Body of pancreas (tissue), 4 donors: ENCODE data around the gene TRIM52. TPM values are rescaled to one million over a fixed set of nuclear protein-coding genes. Genes with fewer than 3 reads are reported as not detected.
A peak's percentile ranks its signal among the peaks of the same experiment; 100 is the strongest.

Experiments used
- ATAC-seq: fragments of 150-250 bp; one replicate; pipeline ENCODE4 v1.9.1; 2016
- DNase-seq, 4 donors: peaks; one replicate each; pipeline ENCODE4 v3.0.0-alpha.2; 2019
- H3K27ac ChIP-seq, 4 donors: fragments of 200-600 bp; sonication (generic); 1 replicate in 3 of 4; 2 replicates in 1 of 4; pipeline versions ENCODE4 v1.5.1 to v1.6.1; 2016 to 2019; ENCODE audit warnings: mild to moderate bottlenecking in 1 of 4, mixed read lengths in 1 of 4, moderate library complexity in 1 of 4
- H3K27me3 ChIP-seq, 2 donors: fragments of 200-600 bp; sonication (generic); one replicate each; pipeline ENCODE4 v1.6.0; 2016; ENCODE audit warnings: mild to moderate bottlenecking in 1 of 2
- H3K36me3 ChIP-seq, 2 donors: fragments of 200-600 bp; sonication (generic); replicated peaks in 1 of 2; 2 replicates each; pipeline ENCODE4 v1.5.1; 2016; ENCODE audit warnings: low read depth in 2 of 2; ENCODE audit not compliant: insufficient read depth in 1 of 2
- H3K4me1 ChIP-seq: fragments of 200-600 bp; sonication (generic); one replicate; pipeline ENCODE4 v1.6.0; 2016
- H3K4me3 ChIP-seq, 2 donors: fragments of 200-600 bp; sonication (generic); 1 replicate in 1 of 2; 2 replicates in 1 of 2; pipeline ENCODE4 v1.5.1; 2016 to 2019
- H3K9me3 ChIP-seq, 3 donors: fragments of 200-600 bp; sonication (generic); 1 replicate in 2 of 3; 2 replicates in 1 of 3; pipeline ENCODE4 v1.5.1; 2016
- POLR2A ChIP-seq, 3 donors: fragments of 450-650 bp; IDR thresholded peaks; one replicate each; pipeline ENCODE4 v1.6.1; 2016; ENCODE audit warnings: antibody characterized with exemption in 3 of 3, mild to moderate bottlenecking in 2 of 3
- WGBS, 2 donors: methylation state at CpG; one replicate each; pipeline ENCODE4 v1.1.5; 2017; 5-methylcytosine and 5-hydroxymethylcytosine counted together
- intact Hi-C: fragments of 100-400 bp; cut with DNase I; formaldehyde crosslinking; loops from one replicate; pipeline ENCODE4 v1.15.1; 2023
- total RNA-seq, 2 donors: library from RNA; depleted of rRNA; stranded (reverse); fragments of >200 nt; gene quantifications; one replicate each; pipeline ENCODE4 v1.1.0, GENCODE V29; 2016
- TF ChIP-seq, protein P1 (sequence below), 7 experiments: fragments of 450-650 bp in 4 of 7; fragments of 200-600 bp in 3 of 7; sonication (generic) in 3 of 7; IDR thresholded peaks; one replicate each; pipeline ENCODE4 v1.5.1; 2016 to 2019; ENCODE audit warnings: antibody characterized with exemption in 7 of 7

TRIM52 gene
- total RNA-seq, 2 donors from 2014 or later, result 16.9 to 26.0 TPM

DNA sequence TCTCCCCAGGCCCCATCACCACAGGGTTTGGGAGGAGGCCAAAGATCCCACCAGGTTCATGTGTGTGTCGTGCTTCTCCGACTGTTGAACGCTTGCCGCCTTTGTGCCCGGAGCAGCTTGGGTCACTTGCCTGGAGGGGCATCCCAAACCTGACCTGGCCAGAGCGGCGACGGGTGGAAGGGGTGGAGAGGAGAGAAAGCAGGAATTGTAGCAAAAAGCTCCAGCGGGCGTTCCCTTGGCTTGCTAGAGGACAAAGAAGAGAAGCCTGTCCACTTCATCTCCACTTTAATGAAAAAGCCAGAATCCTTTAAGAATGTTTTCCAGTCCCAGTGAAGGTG is 40.8 kb downstream of the TRIM52 start:
- WGBS, 2 donors, result 88 to 93% methylated on average over 10 of the region's 10 CpGs
- intact Hi-C loops, result no loop called here
- Histone ChIP-seq H3K4me3 (no peak overlapping the region), H3K9me3 (no peaks in the 10 kb centered on the region), H3K4me1 (peaks cover 39% of the 10 kb centered on the region), H3K27me3 (no peaks in the 10 kb centered on the region), H3K36me3 (no peaks in the 10 kb centered on the region), H3K27ac (no peak overlapping the region)
- no peak for ATAC-seq
- TF ChIP-seq POLR2A (IDR thresholded peaks at IDR 0.05), result no peak
- TF ChIP-seq, protein P1, sequence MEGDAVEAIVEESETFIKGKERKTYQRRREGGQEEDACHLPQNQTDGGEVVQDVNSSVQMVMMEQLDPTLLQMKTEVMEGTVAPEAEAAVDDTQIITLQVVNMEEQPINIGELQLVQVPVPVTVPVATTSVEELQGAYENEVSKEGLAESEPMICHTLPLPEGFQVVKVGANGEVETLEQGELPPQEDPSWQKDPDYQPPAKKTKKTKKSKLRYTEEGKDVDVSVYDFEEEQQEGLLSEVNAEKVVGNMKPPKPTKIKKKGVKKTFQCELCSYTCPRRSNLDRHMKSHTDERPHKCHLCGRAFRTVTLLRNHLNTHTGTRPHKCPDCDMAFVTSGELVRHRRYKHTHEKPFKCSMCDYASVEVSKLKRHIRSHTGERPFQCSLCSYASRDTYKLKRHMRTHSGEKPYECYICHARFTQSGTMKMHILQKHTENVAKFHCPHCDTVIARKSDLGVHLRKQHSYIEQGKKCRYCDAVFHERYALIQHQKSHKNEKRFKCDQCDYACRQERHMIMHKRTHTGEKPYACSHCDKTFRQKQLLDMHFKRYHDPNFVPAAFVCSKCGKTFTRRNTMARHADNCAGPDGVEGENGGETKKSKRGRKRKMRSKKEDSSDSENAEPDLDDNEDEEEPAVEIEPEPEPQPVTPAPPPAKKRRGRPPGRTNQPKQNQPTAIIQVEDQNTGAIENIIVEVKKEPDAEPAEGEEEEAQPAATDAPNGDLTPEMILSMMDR (IDR thresholded peaks at IDR 0.05), result no peak
- no peak for DNase-seq

DNA sequence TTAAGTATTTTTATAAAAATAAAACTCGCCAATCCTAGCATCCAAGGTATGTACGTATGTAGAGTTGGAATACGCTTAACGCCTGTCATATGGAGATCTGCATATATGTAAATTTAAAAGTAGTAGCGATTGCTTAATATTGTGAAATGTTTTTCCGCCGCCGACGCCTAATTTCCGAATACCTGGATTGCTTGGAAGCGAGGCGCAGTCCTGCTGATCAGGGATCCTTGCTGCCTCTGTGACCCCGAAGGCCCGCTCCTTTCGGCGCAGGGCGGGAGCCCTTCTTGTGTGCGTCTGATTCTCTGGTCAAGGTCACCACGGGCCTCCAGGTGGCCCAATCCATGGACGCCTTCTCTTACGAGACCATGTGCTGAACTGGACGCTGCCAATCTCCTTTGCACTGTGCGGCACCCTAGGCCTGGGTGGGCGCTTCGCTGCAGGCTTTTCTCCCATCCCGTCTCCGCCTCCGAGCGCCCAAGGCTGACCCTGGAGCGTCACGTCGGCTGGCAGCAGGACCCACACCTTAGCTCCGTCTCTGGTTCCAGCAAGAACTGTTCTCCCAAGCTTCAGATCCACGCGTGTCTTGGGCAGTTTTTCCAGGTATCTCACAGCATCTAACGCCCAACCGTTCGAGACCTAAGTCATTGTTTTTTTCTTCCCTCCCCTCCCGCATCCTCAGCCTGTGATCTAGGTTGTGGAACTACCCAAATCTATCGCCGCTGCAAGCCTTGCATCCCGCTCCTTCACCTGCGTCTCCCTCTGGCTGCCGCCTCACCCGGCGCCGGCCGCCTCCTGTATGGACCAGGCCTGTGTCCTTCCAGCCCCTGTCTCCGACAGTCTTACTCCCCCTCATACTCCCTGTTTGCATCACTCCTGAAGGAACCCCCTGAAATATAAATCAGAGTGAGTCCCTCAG is 41.4 kb downstream of the TRIM52 start:
- DNase-seq (no peak), ATAC-seq (no peak)
- 61 to 67% methylated on average over 36 to 49 of the region's 49 CpGs for WGBS, 2 donors
- intact Hi-C loops, result no loop called here
- TF ChIP-seq, protein P1 (IDR thresholded peaks at IDR 0.05), result no peak
- TF ChIP-seq POLR2A (IDR thresholded peaks at IDR 0.05), result no peak
- H3K4me1 ChIP-seq, result peaks cover 33% of the 10 kb centered on the region
- H3K27ac ChIP-seq, result no peak overlapping the region
- no peaks in the 10 kb centered on the region for H3K36me3 ChIP-seq
- H3K4me3 ChIP-seq, result no peak overlapping the region
- no peaks in the 10 kb centered on the region for H3K27me3 ChIP-seq
- H3K9me3 ChIP-seq, result no peaks in the 10 kb centered on the region

DNA sequence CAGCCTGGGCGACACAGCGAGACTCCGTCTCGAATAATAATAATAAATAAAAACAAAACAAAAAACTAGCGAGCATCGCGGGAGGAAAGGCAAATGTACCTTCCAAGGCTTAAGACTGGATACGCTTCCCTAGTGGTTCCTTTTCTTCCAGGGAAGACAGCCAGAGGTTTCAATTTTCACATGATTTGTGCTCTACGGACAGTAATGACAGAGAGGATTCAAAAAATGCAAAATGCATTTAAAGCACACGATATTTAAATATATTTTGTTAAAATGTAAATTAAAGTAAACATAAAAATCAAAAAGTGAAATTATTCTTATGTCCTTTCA is 42.2 kb downstream of the TRIM52 start:
- Histone ChIP-seq H3K4me1 (peaks cover 26% of the 10 kb centered on the region), H3K27ac (peak overlapping the region in 3 of 4 donors; percentile 46 to 78 (median 60)), H3K4me3 (no peak overlapping the region), H3K9me3 (no peaks in the 10 kb centered on the region), H3K27me3 (no peaks in the 10 kb centered on the region), H3K36me3 (no peaks in the 10 kb centered on the region)
- intact Hi-C loops, result no loop called here
- TF ChIP-seq POLR2A (IDR thresholded peaks at IDR 0.05), result no peak
- TF ChIP-seq, protein P1 (IDR thresholded peaks at IDR 0.05), result no peak
- 31 to 39% methylated on average over 10 of the region's 10 CpGs for WGBS, 2 donors
- no peak for DNase-seq
- no peak for ATAC-seq

GRCh38 chr5:181217803-181218062 is 43.2 kb downstream of the TRIM52 start:
- 2 to 3% methylated on average over 13 of the region's 13 CpGs for WGBS, 2 donors
- Histone ChIP-seq H3K4me1 (peaks cover 32% of the 10 kb centered on the region), H3K27me3 (no peaks in the 10 kb centered on the region), H3K27ac (peak overlapping the region; percentile 35 to 78 (median 57)), H3K4me3 (no peak overlapping the region), H3K36me3 (no peaks in the 10 kb centered on the region), H3K9me3 (no peaks in the 10 kb centered on the region)
- DNase-seq (peak in 2 of 4 donors; percentile 42 to 46), ATAC-seq (peak; percentile 3)
- TF ChIP-seq, protein P1 (IDR thresholded peaks at IDR 0.05), result no peak
- no peak for TF ChIP-seq POLR2A (IDR thresholded peaks at IDR 0.05)
- intact Hi-C loops, result no loop called here
